Measurements from ENCODE around the gene ADGRB3. TPM values are rescaled to one million over a fixed set of nuclear protein-coding genes. Genes with fewer than 3 reads are reported as not detected.
A peak's percentile ranks its signal among the peaks of the same experiment; 100 is the strongest.

ADGRB3 gene
- total and polyA plus RNA-seq, 10 donors, result 0.09 to 4.1 (median 1.1) TPM

DNA sequence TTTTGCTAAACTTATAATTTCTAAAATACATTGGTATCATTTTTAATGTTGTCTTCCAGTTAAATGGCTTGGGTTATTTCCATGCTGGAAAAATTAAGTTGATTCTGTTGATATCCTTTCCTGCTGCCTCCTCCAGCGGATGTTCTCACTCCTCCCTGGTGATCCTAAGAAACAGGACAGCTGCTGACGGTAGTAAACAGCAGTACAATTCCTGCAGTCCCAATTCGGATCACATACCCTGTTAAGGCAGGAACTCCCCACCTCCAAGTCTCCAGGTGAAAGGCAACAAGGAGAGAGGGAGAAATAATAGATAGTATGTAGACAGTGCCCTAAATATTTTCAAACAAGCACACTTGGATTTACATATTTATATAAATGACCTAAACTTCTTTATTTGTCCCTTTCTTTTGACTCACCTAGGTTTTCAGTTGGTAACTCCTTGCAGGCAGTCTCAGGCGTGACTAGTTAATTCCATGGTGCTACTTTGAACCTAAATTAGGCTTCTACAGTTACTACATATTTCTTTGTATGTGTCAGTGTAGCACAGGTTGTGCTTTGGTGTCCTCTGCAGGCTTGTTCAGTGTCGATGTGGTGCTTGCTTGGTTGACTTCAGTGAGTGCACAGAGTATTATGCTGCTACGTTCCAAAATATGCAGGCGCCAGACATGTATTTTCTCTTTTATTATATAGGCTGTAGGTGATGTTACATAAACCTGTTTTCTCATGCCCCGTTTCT, 126.0 kb downstream of the ADGRB3 start:
- TF ChIP-seq, protein P1, sequence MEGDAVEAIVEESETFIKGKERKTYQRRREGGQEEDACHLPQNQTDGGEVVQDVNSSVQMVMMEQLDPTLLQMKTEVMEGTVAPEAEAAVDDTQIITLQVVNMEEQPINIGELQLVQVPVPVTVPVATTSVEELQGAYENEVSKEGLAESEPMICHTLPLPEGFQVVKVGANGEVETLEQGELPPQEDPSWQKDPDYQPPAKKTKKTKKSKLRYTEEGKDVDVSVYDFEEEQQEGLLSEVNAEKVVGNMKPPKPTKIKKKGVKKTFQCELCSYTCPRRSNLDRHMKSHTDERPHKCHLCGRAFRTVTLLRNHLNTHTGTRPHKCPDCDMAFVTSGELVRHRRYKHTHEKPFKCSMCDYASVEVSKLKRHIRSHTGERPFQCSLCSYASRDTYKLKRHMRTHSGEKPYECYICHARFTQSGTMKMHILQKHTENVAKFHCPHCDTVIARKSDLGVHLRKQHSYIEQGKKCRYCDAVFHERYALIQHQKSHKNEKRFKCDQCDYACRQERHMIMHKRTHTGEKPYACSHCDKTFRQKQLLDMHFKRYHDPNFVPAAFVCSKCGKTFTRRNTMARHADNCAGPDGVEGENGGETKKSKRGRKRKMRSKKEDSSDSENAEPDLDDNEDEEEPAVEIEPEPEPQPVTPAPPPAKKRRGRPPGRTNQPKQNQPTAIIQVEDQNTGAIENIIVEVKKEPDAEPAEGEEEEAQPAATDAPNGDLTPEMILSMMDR (IDR thresholded peaks at IDR 0.05 in 8 of 11, conservative IDR thresholded peaks at IDR 0.05 in 3 of 11), result no peak
- TF ChIP-seq POLR2A (IDR thresholded peaks at IDR 0.05) (no peak), POLR2AphosphoS5 (IDR thresholded peaks at IDR 0.05) (no peak)
- H3K27ac ChIP-seq, result peak overlapping the region in 1 of 8 donors; percentile 18
- intact Hi-C loops (cut with DNase I; ENCODE audit: low total_unique reads), result no loop called here
- H3K9me3 ChIP-seq, result no peaks in the 10 kb centered on the region
- H3K4me3 ChIP-seq, result no peak overlapping the region
- peaks cover 0 to 10% (median 0%) of the 10 kb centered on the region in 6 donors for H3K4me1 ChIP-seq
- 69 to 85% (median 75%) methylated on average over 8 of the region's 8 CpGs for WGBS, 5 donors
- no peaks in the 10 kb centered on the region for H3K27me3 ChIP-seq (replicated peaks in 1 of 7)
- no peaks in the 10 kb centered on the region for H3K36me3 ChIP-seq
- DNase-seq, result no peak

DNA sequence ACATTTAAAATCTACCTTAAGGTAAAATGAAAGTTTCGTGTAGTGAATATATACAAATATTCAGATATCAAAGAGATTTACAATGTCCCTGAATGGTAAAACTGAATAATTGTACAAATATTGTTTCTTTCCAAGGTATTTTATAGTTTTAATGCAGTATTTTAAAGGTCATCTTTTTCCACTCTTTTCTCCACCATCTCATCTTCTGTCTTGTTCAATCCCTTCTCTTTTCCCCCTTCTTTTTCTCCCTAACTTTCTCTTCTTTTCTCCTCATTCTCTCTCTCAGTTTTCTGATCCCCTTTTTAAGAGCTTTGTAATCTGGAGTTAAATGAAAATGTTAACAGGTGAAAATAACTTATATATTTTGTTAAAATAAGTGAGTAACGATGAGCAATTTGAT, 126.9 kb downstream of the ADGRB3 start:
- Histone ChIP-seq H3K27me3 (replicated peaks in 1 of 7) (no peaks in the 10 kb centered on the region), H3K27ac (no peak overlapping the region), H3K4me1 (peaks cover 0 to 5% (median 0%) of the 10 kb centered on the region in 6 donors), H3K4me3 (no peak overlapping the region), H3K36me3 (no peaks in the 10 kb centered on the region), H3K9me3 (no peaks in the 10 kb centered on the region)
- intact Hi-C loops (cut with DNase I; ENCODE audit: low total_unique reads), result no loop called here
- 62 to 83% (median 74%) methylated on average over 2 of the region's 2 CpGs for WGBS, 5 donors
- TF ChIP-seq, protein P1 (IDR thresholded peaks at IDR 0.05 in 8 of 11, conservative IDR thresholded peaks at IDR 0.05 in 3 of 11), result no peak
- TF ChIP-seq POLR2AphosphoS5 (IDR thresholded peaks at IDR 0.05), result no peak
- no peak for TF ChIP-seq POLR2A (IDR thresholded peaks at IDR 0.05)
- no peak for DNase-seq

DNA sequence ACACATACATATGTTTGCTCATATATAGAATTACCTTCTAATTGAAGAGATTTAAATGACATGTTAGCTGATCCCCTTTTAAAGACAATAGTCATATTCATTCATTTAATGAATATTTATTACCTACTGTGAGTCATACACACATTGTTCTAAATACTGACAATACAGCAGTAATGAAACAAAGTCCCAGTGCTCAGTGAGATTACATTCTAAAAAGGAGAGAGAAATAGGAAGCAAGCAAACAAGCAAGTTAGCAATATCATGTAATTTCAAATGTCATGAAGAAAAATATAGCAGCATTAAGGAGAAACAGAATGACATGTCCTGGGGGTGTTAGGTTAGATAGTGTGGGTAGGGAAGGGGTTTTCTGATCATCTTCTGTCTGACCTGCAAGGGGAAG, 136.3 kb downstream of the ADGRB3 start:
- Histone ChIP-seq H3K36me3 (no peaks in the 10 kb centered on the region), H3K9me3 (peaks cover 0 to 8% (median 0%) of the 10 kb centered on the region in 8 donors), H3K4me1 (no peaks in the 10 kb centered on the region), H3K4me3 (no peak overlapping the region), H3K27me3 (replicated peaks in 1 of 7) (no peaks in the 10 kb centered on the region), H3K27ac (no peak overlapping the region)
- intact Hi-C loops (cut with DNase I; ENCODE audit: low total_unique reads), result no loop called here
- TF ChIP-seq POLR2AphosphoS5 (IDR thresholded peaks at IDR 0.05) (no peak), POLR2A (IDR thresholded peaks at IDR 0.05) (no peak)
- TF ChIP-seq, protein P1 (IDR thresholded peaks at IDR 0.05 in 8 of 11, conservative IDR thresholded peaks at IDR 0.05 in 3 of 11), result no peak
- DNase-seq, result no peak

DNA sequence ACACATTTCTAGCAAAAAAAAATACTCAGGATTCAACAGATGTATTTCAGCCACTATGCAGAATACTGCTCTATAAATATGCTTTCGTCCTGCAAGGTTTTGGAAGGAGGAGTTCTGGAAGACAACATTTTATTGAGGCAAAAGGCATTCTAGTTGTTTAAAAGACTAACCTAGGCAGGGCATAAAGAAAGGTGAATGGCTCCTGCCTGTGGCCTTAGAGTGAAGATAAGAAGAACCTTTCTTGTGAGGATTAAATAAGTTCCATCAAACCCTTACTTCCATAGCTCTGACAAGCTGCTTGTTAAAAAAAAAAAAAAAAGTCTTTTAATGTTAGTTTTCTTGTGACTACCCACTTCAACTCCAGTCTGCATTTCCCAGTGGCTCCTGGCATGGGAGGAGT, 139.8 kb downstream of the ADGRB3 start:
- intact Hi-C loops (cut with DNase I; ENCODE audit: low total_unique reads), result no loop called here
- Histone ChIP-seq H3K4me3 (no peak overlapping the region), H3K9me3 (no peaks in the 10 kb centered on the region), H3K27ac (no peak overlapping the region), H3K4me1 (no peaks in the 10 kb centered on the region), H3K36me3 (no peaks in the 10 kb centered on the region), H3K27me3 (replicated peaks in 1 of 7) (no peaks in the 10 kb centered on the region)
- no peak for DNase-seq
- 72 to 83% (median 77%) methylated on average over 1 of the region's 1 CpG for WGBS, 5 donors
- TF ChIP-seq POLR2A (IDR thresholded peaks at IDR 0.05), result no peak
- TF ChIP-seq POLR2AphosphoS5 (IDR thresholded peaks at IDR 0.05), result no peak
- TF ChIP-seq, protein P1 (IDR thresholded peaks at IDR 0.05 in 8 of 11, conservative IDR thresholded peaks at IDR 0.05 in 3 of 11), result no peak

Data from spleen (tissue), 11 donors.